ENCODE data around the gene PTGFRN.
A peak's percentile ranks its signal among the peaks of the same experiment; 100 is the strongest.
"Not testable (repeated sequence)": the region's sequence is repeated elsewhere in the genome, so short reads cannot be mapped to it uniquely, and the experiment has no call there.

PTGFRN gene

DNA sequence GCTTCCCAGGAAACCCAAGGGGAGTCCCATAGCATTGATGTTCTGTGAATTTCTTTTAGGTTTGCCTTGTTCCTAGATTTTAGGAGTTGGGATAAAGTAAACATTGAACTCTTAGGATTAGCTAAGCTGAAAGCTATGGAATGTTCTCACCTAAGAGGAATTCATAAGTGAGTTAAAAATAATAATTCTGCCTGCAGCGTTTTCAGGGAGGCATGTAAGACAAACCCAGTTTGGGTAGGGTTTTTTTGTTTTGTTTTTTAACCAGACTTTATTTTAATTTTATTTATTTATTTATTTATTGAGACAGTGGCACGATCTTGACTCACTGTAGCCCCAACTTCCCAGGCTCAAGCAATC is 62.9 kb downstream of the PTGFRN start:
- no peak for DNase-seq

DNA sequence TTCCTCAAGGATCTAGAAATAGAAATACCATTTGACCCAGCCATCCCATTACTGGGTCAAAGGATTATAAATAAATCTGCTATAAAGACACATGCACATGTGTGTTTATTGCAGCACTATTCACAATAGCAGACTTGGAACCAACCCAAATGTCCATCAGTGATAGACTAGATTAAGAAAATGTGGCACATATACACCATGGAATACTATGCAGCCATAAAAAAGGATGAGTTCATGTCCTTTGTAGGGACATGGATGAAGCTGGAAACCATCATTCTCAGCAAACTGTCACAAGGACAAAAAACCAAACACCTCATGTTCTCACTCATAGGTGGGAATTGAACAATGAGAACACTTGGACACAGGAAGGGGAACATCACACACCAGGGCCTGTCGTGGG is 70.6 kb downstream of the PTGFRN start:
- DNase-seq = not testable (repeated sequence)

DNA sequence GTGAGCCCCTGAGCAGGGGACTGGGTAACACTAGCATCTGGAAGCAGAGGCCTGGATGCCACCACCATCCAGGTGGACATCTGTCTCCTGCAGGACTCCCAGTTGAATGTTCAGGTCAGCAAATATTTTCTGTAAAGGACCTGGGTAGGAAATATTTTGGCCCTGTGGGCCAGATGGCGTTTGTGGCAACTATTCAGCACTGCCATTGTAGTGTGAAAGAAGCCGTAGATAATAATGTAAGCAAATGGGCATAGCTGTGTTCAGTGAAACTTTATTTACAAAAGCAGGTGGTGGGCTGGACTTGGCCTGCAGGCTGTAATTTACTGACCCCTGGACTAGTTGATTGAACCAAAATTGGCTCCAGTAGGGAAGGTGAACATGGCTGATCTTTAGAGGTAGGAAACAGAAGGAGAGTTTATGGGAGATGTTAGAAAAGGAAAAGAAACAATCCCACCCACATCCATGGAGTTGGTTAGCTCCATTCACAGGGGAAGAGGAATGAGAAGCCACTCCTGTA is 71.9 kb downstream of the PTGFRN start:
- DNase-seq = no peak

DNA sequence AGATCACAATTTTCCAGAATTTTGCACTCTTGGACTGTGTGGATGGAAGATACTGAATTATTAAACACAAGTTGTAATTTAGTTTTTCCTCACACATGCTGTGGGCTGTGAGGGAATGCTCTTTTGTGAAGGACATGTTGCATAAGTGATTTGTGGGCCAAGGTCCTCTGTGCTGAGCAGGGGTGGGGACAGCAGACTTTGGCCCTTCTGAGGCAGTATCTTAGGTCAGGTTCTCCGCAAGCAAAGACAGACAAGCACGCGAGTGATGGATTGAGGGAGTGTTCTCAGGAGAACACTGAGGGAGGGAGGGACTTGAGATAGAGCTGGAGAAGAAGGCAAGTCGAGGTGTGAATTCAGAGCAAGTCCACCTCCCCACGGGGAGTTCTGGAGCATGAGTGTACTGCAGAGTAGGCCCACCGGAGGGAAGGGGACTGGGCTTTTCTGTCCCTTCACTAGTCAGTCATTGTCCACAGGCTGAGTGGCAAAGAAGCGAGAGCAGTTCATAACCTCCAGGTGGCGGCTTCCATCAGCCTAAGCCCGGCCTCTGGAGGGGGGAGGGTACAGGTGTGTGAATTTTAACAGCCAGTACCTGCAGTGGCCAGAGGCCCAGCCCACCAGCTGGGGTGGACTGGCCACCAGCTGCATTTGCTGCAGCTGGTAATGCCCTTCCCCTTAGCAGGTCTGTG is 72.7 kb downstream of the PTGFRN start:
- DNase-seq = no peak

DNA sequence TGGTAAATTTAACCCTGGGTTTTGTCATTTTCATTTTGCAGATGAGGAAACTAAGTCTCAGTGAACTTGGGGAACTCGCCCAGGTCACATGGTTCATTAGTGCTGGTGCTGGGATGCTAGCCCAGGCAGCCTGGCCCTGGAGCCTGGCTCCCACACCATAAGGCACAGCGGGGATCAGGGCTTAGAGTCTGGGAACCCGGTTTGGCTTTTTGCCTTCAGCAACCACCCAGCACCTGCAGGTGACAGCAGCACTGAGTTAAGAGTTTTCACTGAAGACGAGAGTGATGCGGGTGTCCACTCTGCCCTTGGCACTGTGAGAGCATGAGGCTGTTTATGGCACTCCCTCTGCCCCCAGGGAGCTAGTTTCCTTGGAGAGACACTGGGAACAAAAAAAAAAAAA is 73.4 kb downstream of the PTGFRN start:
- no peak for DNase-seq

DNA sequence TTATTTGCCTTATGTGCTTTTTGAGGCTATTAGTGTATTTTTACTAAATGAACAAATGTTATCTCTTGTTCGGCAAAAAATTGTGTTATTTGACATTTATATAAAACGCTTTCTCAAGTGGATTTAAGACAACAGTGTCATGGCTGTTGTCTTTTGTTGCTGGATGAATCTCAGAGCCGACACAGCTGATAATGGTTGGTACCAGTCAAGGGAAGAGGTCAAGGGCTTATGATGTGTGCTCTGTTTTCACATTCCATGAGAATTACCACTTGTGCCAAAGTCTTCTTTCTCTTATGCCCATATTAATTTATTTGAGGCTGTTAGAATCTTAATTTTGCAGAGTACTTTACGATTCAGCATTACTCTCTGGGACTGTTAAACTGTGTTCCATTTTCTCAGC is 74.0 kb downstream of the PTGFRN start:
- DNase-seq = no peak

DNA sequence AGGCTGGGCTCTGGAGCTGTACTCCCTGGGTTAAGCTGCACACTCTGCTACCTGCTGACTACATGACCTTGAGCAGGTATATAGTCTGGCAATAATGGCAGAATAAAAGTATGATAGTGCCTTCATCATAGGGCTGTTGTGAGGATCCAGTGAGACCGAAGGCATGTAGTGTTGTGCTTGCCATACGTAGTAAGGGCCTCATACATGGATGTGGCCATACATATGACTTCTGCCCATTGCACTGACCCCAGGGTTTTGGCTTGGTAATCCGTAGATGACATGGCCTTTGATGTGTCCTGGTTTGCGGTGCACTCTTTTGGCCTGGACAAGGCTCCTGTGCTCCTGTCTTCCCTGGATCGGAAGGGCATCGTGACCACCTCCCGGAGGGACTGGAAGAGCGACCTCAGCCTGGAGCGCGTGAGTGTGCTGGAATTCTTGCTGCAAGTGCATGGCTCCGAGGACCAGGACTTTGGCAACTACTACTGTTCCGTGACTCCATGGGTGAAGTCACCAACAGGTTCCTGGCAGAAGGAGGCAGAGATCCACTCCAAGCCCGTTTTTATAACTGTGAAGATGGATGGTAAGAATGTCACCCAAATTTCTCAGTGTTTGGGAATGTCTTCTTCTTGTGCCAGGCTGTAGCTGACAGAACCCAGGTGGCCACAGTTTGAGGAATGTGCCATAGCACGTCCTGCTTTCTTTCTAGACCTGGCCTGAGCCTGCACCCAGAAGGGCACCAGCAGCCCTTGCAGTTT is 74.9 kb downstream of the PTGFRN start:
- no peak for DNase-seq

DNA sequence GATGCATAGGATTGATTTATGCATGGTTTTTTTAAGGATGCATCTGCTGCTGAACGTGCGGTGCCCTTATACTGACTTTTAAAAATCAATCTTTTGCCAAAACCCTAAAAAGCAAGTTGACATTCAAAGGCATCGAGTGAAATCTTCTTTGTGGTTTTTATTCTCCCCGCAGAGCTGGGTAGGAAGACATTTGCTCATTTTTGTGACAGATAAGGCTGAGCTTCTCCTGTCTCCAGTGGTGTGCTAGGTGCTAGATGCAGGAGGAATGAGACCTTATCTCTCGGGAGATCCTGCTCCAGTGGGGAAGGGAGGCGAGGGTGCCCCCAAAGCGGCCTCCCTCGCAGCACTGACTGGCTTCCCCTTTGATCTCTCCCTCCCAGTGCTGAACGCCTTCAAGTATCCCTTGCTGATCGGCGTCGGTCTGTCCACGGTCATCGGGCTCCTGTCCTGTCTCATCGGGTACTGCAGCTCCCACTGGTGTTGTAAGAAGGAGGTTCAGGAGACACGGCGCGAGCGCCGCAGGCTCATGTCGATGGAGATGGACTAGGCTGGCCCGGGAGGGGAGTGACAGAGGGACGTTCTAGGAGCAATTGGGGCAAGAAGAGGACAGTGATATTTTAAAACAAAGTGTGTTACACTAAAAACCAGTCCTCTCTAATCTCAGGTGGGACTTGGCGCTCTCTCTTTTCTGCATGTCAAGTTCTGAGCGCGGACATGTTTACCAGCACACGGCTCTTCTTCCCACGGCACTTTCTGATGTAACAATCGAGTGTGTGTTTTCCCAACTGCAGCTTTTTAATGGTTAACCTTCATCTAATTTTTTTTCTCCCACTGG is 76.9 kb downstream of the PTGFRN start:
- DNase-seq = peak; percentile 31

DNA sequence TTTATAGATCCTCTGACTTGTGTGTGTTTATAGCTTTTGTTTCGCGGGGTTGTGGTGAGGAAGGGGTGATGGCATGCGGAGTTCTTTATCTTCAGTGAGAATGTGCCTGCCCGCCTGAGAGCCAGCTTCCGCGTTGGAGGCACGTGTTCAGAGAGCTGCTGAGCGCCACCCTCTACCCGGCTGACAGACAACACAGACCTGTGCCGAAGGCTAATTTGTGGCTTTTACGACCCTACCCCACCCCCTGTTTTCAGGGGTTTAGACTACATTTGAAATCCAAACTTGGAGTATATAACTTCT is 77.5 kb downstream of the PTGFRN start:
- peak; percentile 68 for DNase-seq

DNA sequence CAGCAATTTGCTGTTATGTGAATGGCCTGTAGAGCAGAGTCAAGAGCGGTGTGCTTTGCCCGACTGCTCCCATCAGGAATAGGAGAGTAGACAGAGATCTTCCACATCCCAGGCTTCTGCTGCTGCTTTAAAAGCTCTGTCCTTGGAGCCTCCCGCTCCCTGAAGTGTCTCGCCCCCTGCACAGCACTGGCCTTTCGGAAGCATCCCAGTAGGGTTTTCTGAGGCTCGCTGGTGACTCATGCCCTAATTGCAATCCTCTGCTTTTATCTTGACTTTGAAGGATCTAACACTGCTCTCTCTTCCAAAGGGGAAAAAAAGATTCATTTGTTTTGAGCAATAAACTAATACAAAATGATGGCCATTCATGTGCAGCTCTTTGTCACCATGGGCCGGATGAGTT is 78.5 kb downstream of the PTGFRN start:
- DNase-seq = no peak

DNA sequence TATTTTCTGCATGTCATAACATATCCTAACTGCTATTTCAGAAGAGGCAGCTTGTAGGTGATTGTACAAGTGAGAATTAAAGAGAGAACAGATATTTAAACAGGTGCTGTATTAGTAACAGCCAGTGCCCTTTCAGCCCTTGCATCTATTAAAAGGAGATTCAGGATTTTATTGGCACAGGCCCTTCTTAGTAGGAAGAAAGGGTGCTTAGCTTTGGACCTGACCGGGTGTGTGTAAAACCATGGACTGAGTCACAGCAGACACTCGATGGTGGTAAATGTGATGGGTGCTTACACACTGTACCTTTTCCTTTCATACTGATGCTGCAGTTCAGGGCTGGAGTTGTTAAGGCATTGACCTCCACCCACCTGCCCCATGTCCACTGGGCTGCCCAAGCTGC is 79.2 kb downstream of the PTGFRN start:
- DNase-seq = no peak

DNA sequence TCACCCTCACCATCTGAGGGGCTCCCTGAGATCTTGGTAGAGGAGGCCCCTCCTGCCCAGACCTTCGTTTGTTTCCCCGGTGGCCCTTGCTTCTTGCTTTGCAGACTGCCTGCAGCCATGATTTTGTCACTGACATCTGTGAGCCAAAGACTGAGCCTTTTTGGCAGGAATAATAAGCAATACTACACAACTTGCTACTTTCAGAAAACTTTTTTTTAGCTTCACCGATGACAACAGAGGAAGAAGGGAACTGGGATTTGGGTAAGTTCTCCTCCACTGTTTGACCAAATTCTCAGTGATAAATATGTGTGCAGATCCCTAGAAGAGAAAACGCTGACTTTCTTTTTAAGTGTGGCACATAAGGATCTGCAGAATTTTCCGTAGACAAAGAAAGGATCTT is 80.1 kb downstream of the PTGFRN start:
- no peak for DNase-seq

DNA sequence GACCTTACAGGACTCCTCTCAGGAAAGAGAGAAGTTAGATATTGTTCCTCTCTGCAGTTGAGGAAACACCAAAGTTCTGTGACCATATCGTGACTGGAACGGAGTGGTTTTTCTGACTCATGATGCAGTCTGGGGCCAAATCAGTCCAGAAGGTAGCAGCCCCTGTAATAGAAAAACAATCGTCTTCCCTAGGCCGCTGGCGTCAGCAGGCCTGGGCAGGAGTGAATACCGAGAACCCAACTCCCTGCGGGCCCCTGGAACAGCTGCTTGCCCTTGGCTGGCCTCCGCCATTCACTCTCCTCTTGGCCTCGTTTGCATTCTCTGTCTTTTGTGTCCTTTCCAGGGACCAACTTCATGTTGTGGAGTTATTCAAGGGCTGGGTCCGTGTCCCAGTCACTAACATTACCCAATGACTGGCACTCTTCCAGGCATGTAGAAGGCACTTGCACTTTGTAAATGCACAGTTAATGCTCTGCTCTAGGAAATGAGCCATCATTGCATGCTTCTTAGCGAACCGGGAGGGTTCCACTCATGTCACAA is 81.0 kb downstream of the PTGFRN start:
- DNase-seq = no peak

DNA sequence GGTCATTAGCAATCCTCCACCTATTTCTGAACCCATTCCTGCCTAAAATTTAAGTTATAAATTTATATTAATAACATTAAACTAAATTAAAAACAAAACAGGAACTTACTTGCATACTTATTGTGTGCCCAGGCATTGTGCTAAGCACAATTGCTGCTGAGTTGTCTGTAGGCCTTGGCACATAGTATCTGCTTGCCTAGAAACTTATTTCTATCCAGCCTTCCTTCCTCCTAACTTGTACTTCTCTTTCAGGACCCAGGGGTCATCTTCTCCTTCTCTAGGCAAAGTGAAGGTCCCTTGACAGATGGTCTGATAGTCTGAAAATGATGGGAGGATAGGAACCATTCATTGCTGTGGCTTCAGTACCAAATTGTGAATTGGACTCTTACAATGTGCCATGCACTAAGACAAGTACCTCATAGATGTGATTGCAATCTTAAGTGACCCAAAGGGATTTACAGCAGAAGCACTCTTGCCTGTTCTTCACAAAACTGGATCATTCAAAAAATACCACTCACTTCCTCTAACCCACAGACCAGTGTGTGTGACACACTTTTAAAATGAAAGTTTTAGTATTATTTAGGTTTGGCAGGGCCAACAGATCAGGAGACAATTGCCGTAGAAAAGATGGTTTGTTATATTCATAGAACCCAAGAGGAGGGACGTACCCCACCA is 81.6 kb downstream of the PTGFRN start:
- no peak for DNase-seq

DNA sequence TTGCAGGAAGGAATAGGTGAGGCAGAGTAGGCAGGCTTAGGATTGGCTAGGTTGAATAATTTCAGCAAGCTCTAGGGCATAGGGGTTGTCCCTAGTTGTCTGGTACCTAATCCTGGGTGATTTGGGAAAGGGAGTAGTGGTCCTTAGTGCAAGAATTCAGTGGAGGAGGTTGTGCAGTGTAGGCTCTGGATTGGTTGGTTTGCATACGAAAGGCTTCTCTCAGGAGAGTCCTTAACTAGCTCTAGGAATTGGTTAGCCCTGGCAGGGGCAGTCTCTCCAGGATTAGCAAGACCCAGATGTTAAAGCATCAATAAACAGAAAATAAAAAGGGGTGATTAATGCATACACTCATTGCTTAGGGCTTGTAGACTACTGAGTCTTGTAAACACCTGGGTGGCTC is 82.2 kb downstream of the PTGFRN start:
- no peak for DNase-seq

DNA sequence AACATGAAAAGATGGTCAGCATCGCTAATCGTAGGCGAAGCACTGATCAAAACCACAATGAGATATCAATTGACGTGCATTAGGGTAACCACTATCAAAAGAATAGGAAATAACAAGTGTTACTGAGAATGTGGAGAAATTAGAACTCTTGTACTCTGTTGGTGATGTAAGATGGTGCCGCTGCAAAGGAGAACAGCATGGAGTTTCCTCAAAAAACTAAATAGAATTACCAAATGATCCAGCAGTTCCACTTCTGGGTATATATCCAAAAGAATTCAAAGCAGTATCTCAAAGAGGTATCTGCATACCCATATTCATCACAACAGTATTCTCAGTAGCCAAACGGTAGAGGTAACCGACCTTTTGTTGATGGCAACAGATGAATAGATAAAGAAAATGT is 83.6 kb downstream of the PTGFRN start:
- DNase-seq = no peak

DNA sequence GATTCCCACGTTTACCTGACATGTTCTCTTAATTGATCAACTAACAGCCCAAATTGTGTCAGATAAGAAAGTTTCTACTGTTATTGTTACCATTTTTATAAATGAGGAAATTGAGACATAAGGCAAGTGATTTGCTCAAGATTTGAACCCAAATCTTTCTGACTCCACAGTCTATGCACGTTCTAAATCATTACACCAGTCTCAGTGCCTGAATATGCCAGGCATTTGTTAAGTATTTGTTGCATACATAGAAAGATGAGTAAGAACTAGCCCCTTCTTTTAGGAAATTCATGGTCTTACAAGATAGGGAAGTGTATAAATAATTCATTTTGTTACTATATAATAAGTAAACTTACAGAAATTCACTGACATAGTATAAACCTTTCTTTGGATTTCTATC is 84.7 kb downstream of the PTGFRN start:
- DNase-seq = no peak

DNA sequence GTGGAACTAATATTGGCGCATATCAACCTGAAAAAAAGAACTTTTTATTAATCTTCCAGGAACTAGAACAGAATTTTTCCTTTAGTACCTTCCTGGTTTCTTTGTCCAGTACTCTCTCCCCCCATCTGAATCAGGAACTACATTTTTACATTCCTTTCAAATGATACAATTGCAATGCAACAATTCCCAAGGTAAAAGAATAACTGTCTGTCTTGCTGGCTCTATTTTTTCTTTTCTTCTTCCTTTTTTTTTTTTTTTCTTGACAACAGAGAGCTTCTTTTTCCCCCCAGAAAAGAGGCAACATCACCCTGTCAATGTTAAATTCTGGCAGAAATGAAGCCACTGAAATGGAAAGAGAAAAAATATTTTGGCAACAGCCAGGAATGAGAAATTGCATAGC is 87.3 kb downstream of the PTGFRN start:
- no peak for DNase-seq

DNA sequence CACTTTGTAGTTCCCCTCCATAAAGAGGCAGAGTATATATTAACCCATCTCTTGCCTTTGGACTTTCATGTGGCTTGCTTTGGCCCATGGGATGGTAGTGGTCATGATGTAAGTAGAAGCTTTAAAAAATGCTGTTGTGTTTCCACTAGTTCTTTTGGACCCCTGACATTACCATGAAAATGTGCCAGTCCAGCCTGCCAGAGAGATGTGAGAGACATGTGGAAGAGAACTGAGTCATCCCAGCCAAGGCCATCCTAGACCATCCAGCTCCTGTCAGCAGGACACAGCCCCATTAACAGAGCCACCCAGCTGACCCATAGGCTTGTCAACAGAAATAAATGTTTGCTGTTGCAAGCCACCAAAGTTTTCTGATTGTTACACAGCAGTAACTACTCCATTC is 87.9 kb downstream of the PTGFRN start:
- no peak for DNase-seq

DNA sequence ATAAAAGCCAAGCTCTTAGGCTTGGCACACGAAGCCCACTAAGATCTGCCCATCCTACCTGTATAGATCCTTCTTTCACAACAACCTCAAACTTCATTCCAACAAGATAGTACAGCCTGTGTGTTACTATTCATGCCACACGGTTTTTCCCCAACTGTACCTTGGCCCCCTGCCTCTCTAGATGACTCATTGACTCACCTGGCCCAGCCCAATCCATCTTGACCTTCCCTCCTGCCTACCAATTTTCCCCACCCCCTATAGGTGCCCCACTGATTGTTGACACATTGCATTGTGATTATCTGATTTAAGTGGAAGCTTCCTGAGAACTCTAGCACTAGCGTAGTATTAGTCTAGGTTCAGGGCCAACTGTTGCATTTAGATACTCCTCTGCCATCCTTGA is 89.9 kb downstream of the PTGFRN start:
- no peak for DNase-seq

DNA sequence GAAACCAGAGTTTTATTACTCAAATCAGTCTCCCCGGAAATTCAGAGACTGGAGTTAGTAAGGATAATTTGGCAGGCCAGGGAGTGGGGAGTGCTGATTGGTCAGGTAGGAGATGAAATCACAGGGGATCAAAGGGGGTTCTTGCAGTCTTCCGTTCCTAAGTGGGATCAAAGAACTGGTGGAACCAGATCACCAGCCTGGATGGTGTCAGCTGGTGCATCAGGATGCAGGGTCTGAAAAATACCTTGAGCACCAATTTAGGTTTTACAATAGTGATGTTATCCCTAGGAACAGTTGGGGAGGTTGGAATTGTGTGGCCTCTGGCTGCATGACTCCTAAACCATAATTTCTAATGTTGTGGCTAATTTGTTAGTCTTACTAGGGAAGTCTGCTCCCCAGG is 90.4 kb downstream of the PTGFRN start:
- no peak for DNase-seq

DNA sequence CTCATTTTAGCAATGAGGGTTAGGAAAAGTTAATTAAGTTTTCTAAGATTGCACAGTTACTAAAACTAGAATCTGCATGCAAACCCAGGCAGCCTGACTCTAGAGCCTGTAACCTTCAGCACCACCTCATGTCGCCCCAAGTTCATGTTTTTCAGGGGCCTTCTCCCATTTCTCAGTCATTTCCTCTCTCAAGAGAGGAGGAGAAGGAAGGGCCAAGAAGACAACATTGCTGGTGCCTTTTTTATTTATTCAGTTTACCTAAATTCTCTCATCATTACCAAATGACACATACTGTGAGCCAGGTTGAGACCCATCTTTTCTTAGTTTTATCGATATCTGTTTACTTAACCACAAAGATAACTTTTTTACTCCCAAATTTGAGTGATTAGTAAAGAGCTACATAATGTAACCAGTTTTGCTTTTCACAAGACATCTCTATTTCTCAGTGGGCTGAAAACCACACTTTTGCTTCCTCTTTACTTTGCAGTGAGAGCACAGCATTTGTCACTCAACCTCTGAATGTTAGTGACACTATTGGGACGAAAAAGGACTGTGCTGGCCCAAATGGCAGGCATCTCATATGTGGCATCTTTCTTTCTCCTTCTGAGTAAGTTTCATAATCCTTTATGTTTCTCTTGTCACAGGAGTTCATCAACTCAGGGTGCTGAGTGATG is 91.7 kb downstream of the PTGFRN start, which contains the start of gene CD101:
CD101 (plus strand) TSS at position 507 of the 674 bp plus-strand sequence; CDS start at position 565, 58 bp downstream.
- no peak for DNase-seq

Measured in CD4-positive, alpha-beta T cell treated with Interleukin-10 for 1 hour (primary cell).